Measurements from ENCODE around the gene DNMT1.
A peak's percentile ranks its signal among the peaks of the same experiment; 100 is the strongest.

The DNMT1 gene

DNA sequence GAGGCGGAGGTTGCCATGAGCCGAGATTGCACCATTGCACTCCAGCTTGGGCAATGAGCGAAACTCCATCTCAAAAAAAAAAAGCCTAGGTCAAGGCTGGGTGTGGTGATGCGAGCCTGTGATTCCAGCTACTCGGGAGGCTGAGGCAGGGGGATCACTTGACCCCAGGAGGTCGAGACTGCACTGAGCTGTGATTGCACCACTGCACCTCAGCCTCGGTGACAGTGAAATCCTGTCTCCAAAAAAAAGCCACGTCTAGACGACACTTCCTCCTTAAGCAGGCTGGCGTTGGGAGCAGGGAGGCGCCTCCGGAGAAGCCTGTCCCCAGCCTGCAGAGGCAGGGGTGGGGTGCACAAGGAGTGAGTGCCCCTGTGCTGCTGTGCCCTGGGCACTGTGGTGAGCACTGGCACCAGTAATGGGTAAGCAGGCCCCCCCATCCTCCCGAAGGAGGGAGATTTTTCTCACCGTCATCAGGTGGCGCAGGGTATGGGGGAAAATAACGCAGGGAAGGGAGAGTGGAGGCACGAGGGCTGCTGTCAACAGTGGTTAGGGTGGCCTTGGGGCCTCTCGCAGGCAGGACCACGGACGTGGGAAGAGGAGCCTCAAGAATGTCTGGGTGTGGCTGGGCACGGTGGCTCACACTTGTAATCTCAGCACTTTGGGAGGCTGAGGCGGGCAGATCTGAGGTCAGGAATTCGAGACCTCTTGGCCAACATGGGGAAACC, 82.6 kb downstream of the DNMT1 start:
- H3K4me3 ChIP-seq (ENCODE audit: low read depth, low read length) = peak overlapping the region; percentile 43
- TF ChIP-seq, protein P1, sequence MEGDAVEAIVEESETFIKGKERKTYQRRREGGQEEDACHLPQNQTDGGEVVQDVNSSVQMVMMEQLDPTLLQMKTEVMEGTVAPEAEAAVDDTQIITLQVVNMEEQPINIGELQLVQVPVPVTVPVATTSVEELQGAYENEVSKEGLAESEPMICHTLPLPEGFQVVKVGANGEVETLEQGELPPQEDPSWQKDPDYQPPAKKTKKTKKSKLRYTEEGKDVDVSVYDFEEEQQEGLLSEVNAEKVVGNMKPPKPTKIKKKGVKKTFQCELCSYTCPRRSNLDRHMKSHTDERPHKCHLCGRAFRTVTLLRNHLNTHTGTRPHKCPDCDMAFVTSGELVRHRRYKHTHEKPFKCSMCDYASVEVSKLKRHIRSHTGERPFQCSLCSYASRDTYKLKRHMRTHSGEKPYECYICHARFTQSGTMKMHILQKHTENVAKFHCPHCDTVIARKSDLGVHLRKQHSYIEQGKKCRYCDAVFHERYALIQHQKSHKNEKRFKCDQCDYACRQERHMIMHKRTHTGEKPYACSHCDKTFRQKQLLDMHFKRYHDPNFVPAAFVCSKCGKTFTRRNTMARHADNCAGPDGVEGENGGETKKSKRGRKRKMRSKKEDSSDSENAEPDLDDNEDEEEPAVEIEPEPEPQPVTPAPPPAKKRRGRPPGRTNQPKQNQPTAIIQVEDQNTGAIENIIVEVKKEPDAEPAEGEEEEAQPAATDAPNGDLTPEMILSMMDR (IDR thresholded peaks at IDR 0.05; ENCODE audit: low read depth, low read length, missing control alignments) = no peak
- DNase-seq (ENCODE audit: low read depth) = no peak

DNA sequence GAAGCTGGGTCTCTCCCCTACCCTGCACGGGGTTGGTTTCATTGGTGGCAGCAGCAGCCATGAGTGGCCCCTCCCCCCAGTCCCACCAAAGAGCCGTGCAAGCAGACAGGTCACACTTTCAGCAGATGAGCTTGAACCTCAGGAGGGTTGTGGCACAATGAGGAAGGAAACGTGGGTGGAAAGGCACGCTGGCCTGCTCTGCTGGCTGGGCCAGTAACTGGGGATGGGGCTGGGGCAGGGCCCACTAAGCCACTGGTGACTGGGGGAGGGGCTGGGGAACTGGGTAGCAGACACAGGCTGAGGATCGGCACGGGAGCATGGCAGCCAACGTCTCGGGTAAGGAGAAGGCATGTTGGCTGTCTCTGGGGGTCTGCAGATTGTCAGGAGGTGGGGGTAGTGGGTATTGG, 83.3 kb downstream of the DNMT1 start, which contains the start of gene P2RY11:
P2RY11 (plus strand) TSS at position 289 of the 407 bp plus-strand sequence; CDS start at position 318, 29 bp downstream.
- TF ChIP-seq, protein P1 (IDR thresholded peaks at IDR 0.05; ENCODE audit: low read depth, low read length, missing control alignments) = no peak
- peak within 1 kb of the TSS; percentile 43 for H3K4me3 ChIP-seq (ENCODE audit: low read depth, low read length)
- peak; percentile 69 for DNase-seq (ENCODE audit: low read depth)

DNA sequence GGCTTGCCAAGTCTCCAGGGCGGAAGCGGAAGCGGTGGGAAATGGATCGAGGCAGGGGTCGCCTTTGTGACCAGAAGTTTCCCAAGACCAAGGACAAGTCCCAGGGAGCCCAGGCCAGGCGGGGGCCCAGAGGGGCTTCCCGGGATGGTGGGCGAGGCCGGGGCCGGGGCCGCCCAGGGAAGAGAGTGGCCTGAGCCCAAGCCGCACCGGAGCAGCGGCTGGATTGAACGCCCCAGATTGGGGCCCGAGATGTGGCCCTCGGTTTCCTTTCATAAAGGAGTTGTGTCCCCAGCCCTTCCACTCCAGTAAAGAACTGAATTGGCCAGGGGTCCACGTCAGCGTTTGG, 83.8 kb downstream of the DNMT1 start:
- no peak for DNase-seq (ENCODE audit: low read depth)
- peak overlapping the region; percentile 35 for H3K4me3 ChIP-seq (ENCODE audit: low read depth, low read length)
- TF ChIP-seq, protein P1 (IDR thresholded peaks at IDR 0.05; ENCODE audit: low read depth, low read length, missing control alignments) = no peak

DNA sequence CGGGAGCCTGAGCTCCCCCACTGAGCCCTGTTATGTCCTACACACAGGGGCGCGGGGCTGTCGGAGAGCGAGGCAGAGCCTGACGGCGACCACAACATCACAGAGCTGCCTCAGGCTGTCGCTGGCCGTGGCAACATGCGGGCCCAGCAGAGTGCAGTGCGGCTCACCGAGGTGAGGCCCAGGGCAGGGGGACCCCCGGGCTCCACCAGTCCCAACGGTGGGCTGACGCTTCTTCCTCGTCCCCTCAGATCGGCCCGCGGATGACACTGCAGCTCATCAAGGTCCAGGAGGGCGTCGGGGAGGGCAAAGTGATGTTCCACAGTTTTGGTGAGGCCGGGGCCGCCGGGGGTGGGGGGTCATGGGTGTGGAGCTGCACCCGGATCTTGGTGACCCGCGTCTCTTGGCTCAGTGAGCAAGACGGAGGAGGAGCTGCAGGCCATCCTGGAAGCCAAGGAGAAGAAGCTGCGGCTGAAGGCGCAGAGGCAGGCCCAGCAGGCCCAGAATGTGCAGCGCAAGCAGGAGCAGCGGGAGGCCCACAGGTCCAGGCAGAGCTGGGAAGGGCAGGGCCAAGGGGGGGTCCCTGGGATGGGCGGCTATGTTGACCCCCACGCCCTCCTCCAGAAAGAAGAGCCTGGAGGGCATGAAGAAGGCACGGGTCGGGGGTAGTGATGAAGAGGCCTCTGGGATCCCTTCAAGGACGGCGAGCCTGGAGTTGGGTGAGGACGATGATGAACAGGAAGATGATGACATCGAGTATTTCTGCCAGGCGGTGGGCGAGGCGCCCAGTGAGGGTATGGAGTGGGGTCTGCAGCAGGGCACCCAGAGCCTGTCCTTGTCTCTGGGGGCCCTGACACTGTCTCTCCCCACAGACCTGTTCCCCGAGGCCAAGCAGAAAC, 84.4 kb downstream of the DNMT1 start:
- DNase-seq (ENCODE audit: low read depth) = no peak
- peak overlapping the region; percentile 35; the same call in 1 of the 2 replicates for H3K4me3 ChIP-seq (ENCODE audit: low read depth, low read length)
- TF ChIP-seq, protein P1 (IDR thresholded peaks at IDR 0.05; ENCODE audit: low read depth, low read length, missing control alignments) = no peak

DNA sequence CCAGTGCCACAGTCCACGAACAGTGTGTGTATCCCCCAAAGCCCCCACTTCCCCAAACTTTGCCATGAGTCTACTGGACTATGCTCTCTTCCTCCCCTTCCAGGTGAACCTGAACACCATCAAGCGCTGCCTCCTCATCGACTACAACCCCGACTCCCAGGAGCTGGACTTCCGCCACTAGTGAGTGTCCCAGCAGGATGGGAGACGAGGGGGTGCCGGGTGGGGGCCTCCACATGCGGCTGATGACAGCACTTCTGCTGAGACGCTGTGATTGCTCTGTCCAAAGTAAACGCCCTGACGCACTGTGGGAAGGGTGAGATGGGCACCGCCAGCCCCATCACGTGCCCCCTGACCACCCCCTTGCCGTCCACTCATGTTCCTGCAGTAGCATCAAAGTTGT, 85.2 kb downstream of the DNMT1 start:
- no peak for DNase-seq (ENCODE audit: low read depth)
- TF ChIP-seq, protein P1 (IDR thresholded peaks at IDR 0.05; ENCODE audit: low read depth, low read length, missing control alignments) = no peak
- H3K4me3 ChIP-seq (ENCODE audit: low read depth, low read length) = no peak overlapping the region

DNA sequence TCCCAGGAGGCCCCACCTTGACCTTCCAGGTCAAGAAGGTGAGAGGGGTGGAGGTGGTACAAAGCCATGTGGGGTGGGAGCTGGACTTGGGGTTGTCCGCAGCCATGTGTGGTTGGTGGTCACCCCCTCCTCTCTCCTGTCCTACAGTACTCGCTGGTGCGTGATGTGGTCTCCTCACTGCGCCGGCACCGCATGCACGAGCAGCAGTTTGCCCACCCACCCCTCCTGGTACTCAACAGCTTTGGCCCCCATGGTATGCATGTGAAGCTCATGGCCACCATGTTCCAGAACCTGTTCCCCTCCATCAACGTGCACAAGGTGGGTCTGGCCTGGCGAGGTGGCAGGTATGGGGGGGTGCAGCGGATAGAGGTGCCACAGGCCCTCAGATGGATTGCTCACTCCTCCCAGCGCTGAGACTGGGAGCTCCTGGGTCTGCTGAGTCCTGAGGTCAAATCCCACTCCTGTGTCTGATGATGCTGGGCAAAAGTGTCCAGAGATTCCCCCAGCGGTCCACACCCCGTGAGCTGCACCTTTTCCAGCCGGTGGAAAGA, 86.9 kb downstream of the DNMT1 start:
- no peak for DNase-seq (ENCODE audit: low read depth)
- peak overlapping the region; percentile 60 for H3K4me3 ChIP-seq (ENCODE audit: low read depth, low read length)
- TF ChIP-seq, protein P1 (IDR thresholded peaks at IDR 0.05; ENCODE audit: low read depth, low read length, missing control alignments) = no peak

All from GM12864 (cell line).